ENCODE results near the gene PLA2G4F.

The PLA2G4F gene

GRCh38 chr15:42163291-42163690 lies 6.9 kb upstream of the PLA2G4F start:
- no peak for DNase-seq

DNA sequence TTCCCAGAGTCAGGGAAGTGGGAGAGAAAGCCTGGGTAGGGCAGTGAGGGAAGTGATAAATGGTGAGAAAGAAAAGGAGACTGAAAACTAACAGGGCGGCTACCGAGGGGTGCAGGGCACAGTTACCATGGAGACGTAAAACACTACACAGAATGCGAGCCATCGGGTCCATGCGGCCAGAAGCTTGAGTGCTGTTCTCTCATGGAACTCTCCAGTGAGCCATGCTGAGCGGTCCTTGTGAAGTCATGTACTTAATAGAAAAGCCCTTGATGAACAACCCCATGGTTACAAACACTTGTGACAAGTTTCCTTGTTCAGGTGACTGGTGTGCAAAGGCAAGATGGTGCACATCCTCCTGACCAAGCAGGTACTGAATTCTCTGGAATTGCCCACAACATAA lies 3.7 kb upstream of the PLA2G4F start:
- DNase-seq, result no peak

GRCh38 chr15:42159381-42160015 lies 3.1 kb upstream of the PLA2G4F start:
- no peak for DNase-seq

- DNase-seq, result no peak
These were observed 2.5 kb upstream of the PLA2G4F start for GRCh38 chr15:42158941-42159340.

DNA sequence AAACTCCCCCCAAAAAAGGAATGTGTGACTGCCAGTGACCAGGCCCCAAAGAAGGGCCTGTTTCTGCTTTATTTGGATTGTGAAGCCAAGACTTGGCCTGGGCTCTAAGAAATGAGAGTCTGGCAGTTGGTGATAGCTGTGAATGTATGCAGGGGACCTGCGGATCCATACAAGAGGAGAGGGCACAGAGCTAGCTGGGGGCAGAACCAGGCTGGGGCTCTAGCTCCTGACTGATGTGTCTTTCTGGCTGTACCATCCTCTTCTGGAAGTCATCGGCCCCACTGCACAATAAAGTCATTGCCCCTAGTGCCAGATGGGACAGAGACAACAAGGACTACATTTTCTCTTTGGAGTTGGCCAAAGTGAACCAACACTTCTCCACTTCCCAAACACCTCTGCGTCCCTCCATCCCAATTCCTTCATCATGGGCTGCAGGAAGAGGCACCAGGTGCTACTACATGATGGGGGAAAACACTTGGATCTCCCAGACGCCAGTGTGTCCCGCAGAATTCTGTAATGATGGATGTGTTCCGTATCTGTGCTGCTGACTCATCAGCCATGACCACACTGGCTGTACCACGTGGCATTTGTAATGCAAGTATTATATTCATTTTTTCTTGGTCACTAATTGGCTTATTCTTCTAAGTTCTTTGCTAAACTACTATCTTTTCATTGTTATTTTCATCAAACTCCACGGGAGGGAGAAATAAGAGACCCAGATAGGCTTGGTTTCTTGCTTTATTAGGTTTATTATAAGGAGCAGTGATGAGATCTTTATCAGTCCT lies 1.7 kb upstream of the PLA2G4F start:
- peak; percentile 68 for DNase-seq

DNA sequence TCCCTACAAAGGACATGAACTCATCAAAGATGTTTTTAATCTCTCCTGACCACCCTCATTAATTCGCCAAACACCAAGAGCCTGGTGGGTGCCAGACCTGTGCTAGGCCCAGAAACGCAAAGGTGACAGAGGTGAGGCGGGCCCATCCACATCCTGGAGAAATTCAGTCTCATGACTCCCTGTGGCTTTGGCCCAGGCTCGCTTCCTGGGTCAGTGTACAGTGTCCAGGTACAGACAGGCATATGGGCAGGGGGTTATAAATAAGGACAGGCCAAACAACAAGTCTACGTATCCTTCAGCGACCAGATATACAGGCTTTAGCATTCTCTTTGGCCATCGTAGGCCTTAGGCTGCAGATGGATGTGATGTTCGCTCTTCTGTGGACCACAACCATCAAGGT lies 945 bp upstream of the PLA2G4F start:
- no peak for DNase-seq

DNA sequence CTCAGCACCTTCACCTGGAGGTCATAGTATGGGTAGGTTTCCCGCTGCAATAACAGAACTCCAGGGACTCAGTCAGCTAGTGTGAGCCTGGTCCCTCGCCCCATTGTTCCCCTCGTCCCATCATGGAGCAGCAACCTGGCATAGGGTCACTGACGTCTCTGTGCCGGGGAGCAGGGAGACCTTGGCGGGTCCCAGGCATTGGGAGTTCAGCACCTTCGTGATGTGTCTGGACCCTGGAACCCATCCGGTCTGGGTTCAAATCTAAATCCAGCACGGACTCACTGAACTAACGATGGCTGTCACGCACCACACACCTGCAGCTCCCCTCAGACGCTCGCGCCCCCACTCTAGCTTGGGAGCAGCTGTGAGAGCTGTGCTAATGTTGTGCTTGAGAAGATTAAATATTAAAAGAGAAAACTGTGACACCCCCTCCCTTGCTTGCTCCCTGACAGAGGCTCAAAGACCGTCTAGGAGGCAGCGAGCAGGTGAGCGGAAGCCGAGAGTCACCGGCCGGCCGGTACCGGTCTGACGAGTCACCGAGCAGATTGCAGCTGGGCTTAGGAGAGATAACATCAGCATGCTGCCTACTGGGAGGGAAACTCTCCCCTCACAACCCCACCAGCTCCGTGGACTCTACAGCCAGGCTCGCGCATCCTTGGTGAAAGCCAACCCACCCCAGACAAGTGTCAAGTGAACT lies 742 bp downstream of the PLA2G4F start:
- no peak for DNase-seq

- DNase-seq, result no peak
These were observed 1.5 kb downstream of the PLA2G4F start for GRCh38 chr15:42154956-42155355.

DNA sequence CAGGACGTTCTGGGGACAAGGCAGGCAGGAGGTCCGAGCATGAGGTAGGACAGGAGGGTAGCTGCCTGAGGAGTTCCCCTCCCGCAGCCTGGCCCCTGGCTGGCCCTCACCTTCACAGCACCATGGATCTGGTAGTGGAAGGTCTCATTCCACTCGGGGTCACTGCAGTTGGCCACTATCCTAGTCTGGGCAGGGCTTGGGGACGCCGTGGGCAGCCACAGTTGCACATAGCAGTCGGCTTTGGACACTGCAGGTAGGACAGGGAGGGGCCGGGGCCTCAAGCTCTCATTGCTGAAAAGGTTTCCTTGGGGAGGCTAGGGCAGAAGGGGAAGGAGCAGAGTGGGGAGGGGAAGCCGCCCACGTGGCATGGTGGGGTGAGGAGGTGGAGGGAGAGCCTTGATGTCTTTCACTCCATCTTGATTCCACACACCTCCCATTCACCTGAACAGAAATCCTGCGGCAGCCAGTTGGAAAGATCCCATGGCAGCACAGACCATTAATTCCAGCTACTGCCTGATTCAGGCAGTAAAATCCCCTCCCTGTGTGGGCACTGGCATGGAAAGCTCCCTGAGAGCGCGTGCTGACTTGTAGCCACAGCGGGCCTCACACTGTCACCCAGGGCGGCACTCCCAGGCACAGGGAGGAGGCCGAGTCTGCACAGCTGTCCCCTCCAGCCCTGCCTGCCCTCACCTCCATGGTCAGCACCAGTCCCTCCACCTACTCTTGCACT lies 2.1 kb downstream of the PLA2G4F start:
- DNase-seq, result no peak

DNA sequence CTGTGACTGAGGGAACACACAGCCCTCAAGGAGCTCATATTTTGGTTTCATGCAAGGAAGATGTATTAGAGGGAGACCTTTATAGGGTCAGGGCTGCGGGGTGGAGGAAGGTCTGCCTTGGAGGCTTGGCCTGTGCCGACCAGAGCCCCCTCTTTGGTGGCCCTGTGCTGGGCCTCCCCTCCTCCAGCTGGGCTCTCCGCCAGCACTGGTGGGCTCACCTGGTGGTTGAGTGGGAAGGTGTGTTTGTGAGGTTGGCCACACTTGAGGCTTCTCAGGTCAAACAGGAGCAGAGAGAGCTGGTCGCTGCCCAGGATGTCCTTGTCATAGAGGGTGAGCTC lies 2.6 kb downstream of the PLA2G4F start:
- no peak for DNase-seq

GRCh38 chr15:42152921-42153698 lies 3.3 kb downstream of the PLA2G4F start:
- DNase-seq, result no peak

DNA sequence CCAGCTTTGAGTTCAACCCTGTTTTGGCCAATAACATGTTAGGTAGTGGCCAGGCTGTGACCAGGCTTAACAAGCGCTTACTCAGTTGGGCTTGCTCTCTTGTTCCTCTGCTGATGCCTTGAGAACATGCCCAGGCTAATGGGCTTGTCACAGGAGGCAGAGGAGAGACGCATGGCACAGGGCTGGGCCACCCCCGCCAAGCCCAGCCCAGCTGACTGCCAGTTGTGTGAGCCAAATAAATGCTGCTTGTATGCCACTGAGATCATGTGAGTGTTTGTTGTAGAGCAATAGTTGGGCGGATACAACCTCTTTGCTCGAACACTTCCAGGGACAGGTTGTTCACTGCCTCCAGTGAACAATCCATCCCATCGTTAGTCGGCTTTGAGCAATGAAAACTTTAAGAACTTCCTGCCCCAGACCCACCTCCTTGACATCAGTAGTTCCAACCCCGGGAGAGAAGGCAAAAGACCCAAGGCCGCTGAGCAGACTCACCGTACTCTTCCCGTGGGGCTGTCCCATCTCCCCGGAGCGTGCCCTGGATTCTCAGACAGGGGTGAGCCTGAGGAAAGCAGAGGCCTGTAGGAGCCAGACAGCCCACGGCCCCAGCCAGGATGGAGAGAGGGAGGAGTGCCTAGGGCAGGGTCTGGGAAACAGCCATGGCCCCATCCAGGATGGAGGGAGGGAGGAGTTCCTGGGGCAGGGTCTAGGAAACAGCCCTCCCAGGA lies 4.1 kb downstream of the PLA2G4F start:
- no peak for DNase-seq

DNA sequence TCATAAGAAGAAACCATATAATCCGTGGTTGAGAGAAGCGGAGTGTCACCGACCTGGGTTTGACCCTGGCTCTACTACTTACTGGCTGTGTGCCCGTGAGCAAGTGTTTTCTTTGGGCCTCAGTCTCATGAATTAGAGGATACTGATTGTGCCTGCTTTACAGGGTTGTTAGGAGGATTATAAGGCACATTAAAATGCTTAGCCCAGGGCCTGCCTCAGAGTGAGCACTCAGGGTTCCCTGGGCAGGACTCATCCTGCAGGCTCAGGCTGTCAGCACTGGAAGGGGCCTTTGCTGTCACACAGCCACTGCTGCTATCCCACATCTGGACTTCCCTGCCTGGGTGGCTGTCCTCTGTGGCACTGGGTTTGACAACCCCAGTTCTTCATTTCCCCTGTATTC lies 4.7 kb downstream of the PLA2G4F start:
- no peak for DNase-seq

- no peak for DNase-seq
These were observed 5.3 kb downstream of the PLA2G4F start for GRCh38 chr15:42151141-42151561.

GRCh38 chr15:42150219-42150970 lies 6.0 kb downstream of the PLA2G4F start:
- DNase-seq, result no peak

DNA sequence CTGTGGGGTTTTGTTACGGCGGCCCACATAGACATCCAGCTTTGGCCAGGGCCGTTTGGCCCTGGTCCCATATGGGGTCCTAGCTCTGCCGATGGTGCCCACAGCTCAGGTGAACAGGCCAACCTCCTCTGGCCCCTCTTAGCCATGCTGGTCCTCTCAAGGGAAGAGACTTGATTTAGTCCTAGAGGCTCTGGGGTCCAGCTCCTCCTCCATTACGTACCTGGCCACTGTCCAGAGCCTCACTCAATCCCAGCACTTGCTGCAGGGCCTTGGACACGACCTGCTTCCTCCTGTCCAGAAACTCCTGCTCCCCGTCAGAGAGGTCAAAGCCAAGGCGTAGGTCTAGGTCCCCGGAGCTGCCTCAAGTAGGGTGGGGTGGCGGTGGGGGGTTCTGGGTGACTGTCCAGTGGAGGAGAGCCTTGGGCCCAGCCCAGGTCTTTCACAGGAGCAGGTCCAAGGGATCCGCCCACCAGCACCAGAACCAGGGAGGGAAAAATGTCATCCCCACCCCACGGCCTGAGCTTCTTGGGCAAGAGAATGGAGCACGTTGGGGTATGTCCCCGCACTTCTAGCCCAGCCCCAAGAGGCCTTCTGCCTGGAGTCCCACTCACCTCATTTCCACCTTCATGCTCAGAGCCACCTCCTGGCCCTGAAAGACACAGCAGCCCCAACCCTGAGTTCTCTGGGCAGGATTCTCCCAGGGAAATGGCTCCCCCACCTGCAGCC lies 6.8 kb downstream of the PLA2G4F start:
- DNase-seq, result no peak

GRCh38 chr15:42148808-42149492 lies 7.5 kb downstream of the PLA2G4F start:
- no peak for DNase-seq

DNA sequence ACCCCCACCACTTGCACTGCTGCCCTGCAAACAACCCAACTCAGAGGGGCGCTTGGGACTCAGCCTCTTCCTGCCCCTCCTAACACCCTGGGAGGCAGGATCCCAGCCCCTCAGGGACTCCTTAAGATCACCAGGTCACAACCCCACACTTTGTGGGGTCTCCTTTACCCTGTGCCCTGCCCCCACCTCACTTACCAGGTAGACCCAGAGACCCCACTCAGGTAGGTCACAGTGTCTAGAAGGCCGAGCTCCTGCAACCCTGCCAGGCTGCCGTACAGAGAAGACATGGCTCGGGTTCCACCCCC lies 9.1 kb downstream of the PLA2G4F start:
- DNase-seq, result no peak

- DNase-seq, result no peak
These were observed 9.6 kb downstream of the PLA2G4F start for GRCh38 chr15:42146551-42147430.

All from fibroblast of upper back skin (primary cell).